Astrocyte (in vitro differentiated cells and primary cell): ENCODE measurements around the gene TBC1D2.

Experiments
- EZH2 ChIP-seq: IDR thresholded peaks from 2 replicates; pipeline ENCODE4 v1.6.1; 2012; ENCODE audit warnings: mild to moderate bottlenecking, low read length, inconsistent platforms; ENCODE audit not compliant: insufficient read depth
- TF ChIP-seq, protein P1 (sequence below): IDR thresholded peaks from 2 replicates; pipeline ENCODE4 v1.5.1; 2011; ENCODE audit warnings: low read depth, mild to moderate bottlenecking, inconsistent platforms, low read length, moderate library complexity; ENCODE audit not compliant: insufficient read depth

- TF ChIP-seq, protein P1, sequence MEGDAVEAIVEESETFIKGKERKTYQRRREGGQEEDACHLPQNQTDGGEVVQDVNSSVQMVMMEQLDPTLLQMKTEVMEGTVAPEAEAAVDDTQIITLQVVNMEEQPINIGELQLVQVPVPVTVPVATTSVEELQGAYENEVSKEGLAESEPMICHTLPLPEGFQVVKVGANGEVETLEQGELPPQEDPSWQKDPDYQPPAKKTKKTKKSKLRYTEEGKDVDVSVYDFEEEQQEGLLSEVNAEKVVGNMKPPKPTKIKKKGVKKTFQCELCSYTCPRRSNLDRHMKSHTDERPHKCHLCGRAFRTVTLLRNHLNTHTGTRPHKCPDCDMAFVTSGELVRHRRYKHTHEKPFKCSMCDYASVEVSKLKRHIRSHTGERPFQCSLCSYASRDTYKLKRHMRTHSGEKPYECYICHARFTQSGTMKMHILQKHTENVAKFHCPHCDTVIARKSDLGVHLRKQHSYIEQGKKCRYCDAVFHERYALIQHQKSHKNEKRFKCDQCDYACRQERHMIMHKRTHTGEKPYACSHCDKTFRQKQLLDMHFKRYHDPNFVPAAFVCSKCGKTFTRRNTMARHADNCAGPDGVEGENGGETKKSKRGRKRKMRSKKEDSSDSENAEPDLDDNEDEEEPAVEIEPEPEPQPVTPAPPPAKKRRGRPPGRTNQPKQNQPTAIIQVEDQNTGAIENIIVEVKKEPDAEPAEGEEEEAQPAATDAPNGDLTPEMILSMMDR, result no peak
- TF ChIP-seq EZH2, result no peak
Measured at GRCh38 chr9:98193336-98193944, 62.0 kb downstream of the TBC1D2 start.
